Measurements from ENCODE around the gene ABL1. TPM values are rescaled to one million over a fixed set of nuclear protein-coding genes. Genes with fewer than 3 reads are reported as not detected.

Gene ABL1
- total RNA-seq, 2 donors from 2014 or later, result 62.8 to 123 TPM

GRCh38 chr9:130921300-130921988, 86.4 kb downstream of the ABL1 start:
- DNase-seq (ENCODE audit: low spot score), result no peak
- H3K9me3 ChIP-seq, result no peaks in the 10 kb centered on the region
- no peak for TF ChIP-seq CTCF (IDR thresholded peaks at IDR 0.05)
- peaks cover 0 to 6% of the 10 kb centered on the region in 2 donors for H3K4me1 ChIP-seq (ENCODE audit: control insufficient read depth in 1 of 2, low read depth in 2 of 2)
- no peak overlapping the region for H3K4me3 ChIP-seq
- no peak overlapping the region for H3K27ac ChIP-seq
- H3K36me3 ChIP-seq, result no peaks in the 10 kb centered on the region
- no peaks in the 10 kb centered on the region for H3K27me3 ChIP-seq (replicated peaks; ENCODE audit: insufficient read depth)
- no peak for ATAC-seq (ENCODE audit: insufficient number of reproducible peaks, low FRiP score, low read depth)

- no peaks in the 10 kb centered on the region for H3K27me3 ChIP-seq (replicated peaks; ENCODE audit: insufficient read depth)
- H3K27ac ChIP-seq, result no peak overlapping the region
- H3K9me3 ChIP-seq, result no peaks in the 10 kb centered on the region
- peaks cover 0 to 6% of the 10 kb centered on the region in 2 donors for H3K4me1 ChIP-seq (ENCODE audit: control insufficient read depth in 1 of 2, low read depth in 2 of 2)
- no peak for ATAC-seq (ENCODE audit: insufficient number of reproducible peaks, low FRiP score, low read depth)
- no peak overlapping the region for H3K4me3 ChIP-seq
- H3K36me3 ChIP-seq, result no peaks in the 10 kb centered on the region
- TF ChIP-seq CTCF (IDR thresholded peaks at IDR 0.05), result no peak
- no peak for DNase-seq (ENCODE audit: low spot score)
Observed at GRCh38 chr9:130921989-130922892, 87.2 kb downstream of the ABL1 start.

DNA sequence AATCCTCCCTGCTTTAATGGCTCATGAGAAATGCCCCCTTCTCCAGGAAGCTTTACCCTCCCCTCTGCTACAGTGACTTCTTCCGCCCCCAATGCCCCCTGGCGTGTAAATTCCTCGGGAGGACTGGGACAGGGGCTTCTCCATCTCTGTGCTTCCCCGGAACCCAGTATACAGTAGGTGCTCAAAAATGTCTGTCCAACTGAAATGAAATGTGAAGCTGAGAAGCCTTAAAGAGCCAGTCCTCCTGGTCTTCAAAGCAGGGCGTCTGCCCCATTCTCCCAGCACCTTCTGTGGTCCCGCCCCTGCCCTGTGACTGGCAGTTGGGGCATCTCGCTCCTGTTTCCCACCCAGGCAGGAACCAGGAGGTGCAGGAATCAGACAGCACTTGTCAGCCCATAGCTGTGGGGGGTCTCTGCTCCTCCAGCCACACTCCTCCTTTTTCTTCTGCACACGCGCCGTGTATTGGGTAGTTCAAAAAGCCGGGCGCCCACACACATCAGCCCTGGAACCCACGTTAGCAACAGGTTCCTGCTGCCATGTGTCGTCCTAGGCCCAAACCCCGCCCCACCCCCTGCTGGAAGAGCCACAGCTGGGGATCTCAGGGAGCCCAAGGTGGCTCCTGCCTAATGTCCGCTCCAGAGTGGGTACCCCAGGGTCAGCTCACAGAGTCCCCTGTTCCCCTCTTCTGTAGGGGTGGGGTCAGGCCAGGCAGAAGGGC, 88.0 kb downstream of the ABL1 start:
- Histone ChIP-seq H3K27ac (no peak overlapping the region), H3K9me3 (no peaks in the 10 kb centered on the region), H3K4me1 (ENCODE audit: control insufficient read depth in 1 of 2, low read depth in 2 of 2) (peaks cover 0 to 6% of the 10 kb centered on the region in 2 donors), H3K27me3 (replicated peaks; ENCODE audit: insufficient read depth) (no peaks in the 10 kb centered on the region), H3K4me3 (no peak overlapping the region), H3K36me3 (no peaks in the 10 kb centered on the region)
- ATAC-seq (ENCODE audit: insufficient number of reproducible peaks, low FRiP score, low read depth) (no peak), DNase-seq (ENCODE audit: low spot score) (no peak)
- no peak for TF ChIP-seq CTCF (IDR thresholded peaks at IDR 0.05)

DNA sequence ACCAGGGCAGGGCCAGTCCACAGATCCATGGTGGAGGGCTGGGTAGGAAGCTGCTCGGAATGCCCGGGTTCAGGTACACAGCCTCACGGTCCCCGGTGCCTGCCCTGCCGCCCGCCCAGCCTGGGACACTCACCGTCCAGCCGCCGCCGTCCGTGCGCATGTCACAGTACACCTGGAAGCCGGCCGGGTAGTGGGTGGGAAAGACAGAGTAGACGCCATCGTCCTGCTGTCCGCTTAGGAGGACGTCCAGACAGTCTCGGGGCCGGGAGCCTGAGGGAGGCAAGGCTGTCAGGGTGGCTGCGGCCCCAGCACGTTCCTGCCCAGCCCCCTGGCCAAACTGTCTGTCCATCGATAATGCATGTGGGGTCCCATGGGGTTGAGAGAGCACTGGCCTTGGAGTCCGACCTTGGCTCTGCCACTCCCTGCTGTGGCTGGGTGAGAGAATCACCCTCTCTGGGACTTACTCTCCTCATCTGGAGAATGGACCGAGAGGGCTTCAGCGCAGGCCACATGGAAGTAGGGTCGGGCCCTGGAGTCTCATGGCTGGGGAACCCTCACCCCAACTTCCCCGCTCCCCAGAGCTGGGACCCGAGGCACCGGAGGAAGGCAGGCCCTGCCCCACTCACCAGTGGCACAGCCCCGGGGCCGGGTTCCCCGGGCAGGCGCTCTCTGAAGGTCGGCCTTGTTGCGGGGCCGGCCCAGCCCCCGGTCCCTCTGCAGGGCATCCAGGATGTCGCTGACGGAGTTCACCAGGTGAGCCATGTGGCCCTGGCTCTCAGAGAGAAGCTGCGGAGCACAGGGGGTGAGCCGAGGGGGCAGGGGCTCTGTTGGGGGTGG, 88.8 kb downstream of the ABL1 start:
- H3K27me3 ChIP-seq (replicated peaks; ENCODE audit: insufficient read depth), result no peaks in the 10 kb centered on the region
- no peak for ATAC-seq (ENCODE audit: insufficient number of reproducible peaks, low FRiP score, low read depth)

More for the DNA sequence above, 88.8 kb downstream of the ABL1 start:
- no peak for DNase-seq (ENCODE audit: low spot score)
- TF ChIP-seq CTCF (IDR thresholded peaks at IDR 0.05), result no peak
- H3K27ac ChIP-seq, result no peak overlapping the region
- no peaks in the 10 kb centered on the region for H3K36me3 ChIP-seq
- H3K9me3 ChIP-seq, result no peaks in the 10 kb centered on the region
- peaks cover 0 to 2% of the 10 kb centered on the region in 2 donors for H3K4me1 ChIP-seq (ENCODE audit: control insufficient read depth in 1 of 2, low read depth in 2 of 2)
- H3K4me3 ChIP-seq, result no peak overlapping the region
